Keratinocyte (primary cell): Measurements from ENCODE around the gene MSI2. TPM values are rescaled to one million over a fixed set of nuclear protein-coding genes. Genes with fewer than 3 reads are reported as not detected.

ENCODE experiments used
- DNase-seq: peaks from one replicate; pipeline ENCODE4 v3.0.0-alpha.2; 2011; ENCODE audit warnings: low read depth, missing footprints, low spot score
- FAIRE-seq: peaks from 2 replicates; lab custom pipeline; 2011; peaks lifted over from hg19 to GRCh38; lab: Jason Lieb, UNC
- H2AFZ ChIP-seq: 2 replicates; pipeline ENCODE4 v1.6.0; 2012; ENCODE audit warnings: low read length, control low read depth, inconsistent platforms; ENCODE audit not compliant: control insufficient read depth
- H3K27ac ChIP-seq: 2 replicates; pipeline ENCODE4 v1.5.1; 2011; ENCODE audit warnings: low read length; ENCODE audit not compliant: control insufficient read depth, insufficient read depth
- H3K27me3 ChIP-seq: 3 replicates; pipeline ENCODE4 v1.6.0; 2011; ENCODE audit warnings: low read length; ENCODE audit not compliant: control insufficient read depth, insufficient read depth; ENCODE audit errors: extremely low read depth
- H3K36me3 ChIP-seq, 2 experiments: 2 replicates in 1 of 2; 3 replicates in 1 of 2; pipeline ENCODE4 v1.5.1; 2011; ENCODE audit warnings: low read length in 2 of 2, mild to moderate bottlenecking in 1 of 2; ENCODE audit not compliant: control insufficient read depth in 2 of 2, insufficient read depth in 2 of 2; ENCODE audit errors: extremely low read depth in 1 of 2
- H3K4me1 ChIP-seq: 3 replicates; pipeline ENCODE4 v1.5.1; 2011; ENCODE audit warnings: low read length; ENCODE audit not compliant: control insufficient read depth, insufficient read depth; ENCODE audit errors: extremely low read depth
- H3K4me2 ChIP-seq: 3 replicates; pipeline ENCODE4 v1.6.0; 2011; ENCODE audit warnings: low read depth, low read length; ENCODE audit not compliant: control insufficient read depth, insufficient read depth; ENCODE audit errors: extremely low read depth
- H3K4me3 ChIP-seq, 3 experiments: fragments of 200-600 bp in 1 of 3; sonication (generic) in 1 of 3; 2 replicates in 2 of 3; 3 replicates in 1 of 3; pipeline ENCODE4 v1.5.1; 2011 to 2016; ENCODE audit warnings: low read length in 3 of 3, mild to moderate bottlenecking in 3 of 3, control low read depth in 2 of 3, inconsistent platforms in 1 of 3, low read depth in 1 of 3, mixed read lengths in 1 of 3, mixed run types in 1 of 3, moderate library complexity in 1 of 3; ENCODE audit not compliant: control insufficient read depth in 2 of 3, insufficient read depth in 2 of 3; ENCODE audit errors: extremely low read depth in 1 of 3
- H3K79me2 ChIP-seq: 2 replicates; pipeline ENCODE4 v1.6.0; 2012; ENCODE audit warnings: low read length; ENCODE audit not compliant: control insufficient read depth, insufficient read depth
- H3K9ac ChIP-seq: 3 replicates; pipeline ENCODE4 v1.6.0; 2011; ENCODE audit warnings: low read length; ENCODE audit not compliant: control insufficient read depth, insufficient read depth; ENCODE audit errors: extremely low read depth
- H3K9me1 ChIP-seq: 3 replicates; pipeline ENCODE4 v1.6.0; 2011; ENCODE audit warnings: low read length; ENCODE audit not compliant: control insufficient read depth, insufficient read depth; ENCODE audit errors: extremely low read depth
- H3K9me3 ChIP-seq: 2 replicates; pipeline ENCODE4 v1.5.1; 2012; ENCODE audit warnings: low read depth, low read length; ENCODE audit not compliant: control insufficient read depth
- H4K20me1 ChIP-seq: 3 replicates; pipeline ENCODE4 v1.6.0; 2011; ENCODE audit warnings: low read length; ENCODE audit not compliant: control insufficient read depth, insufficient read depth; ENCODE audit errors: extremely low read depth
- EZH2 ChIP-seq: IDR thresholded peaks from one replicate; pipeline ENCODE4 v1.6.1; 2012; ENCODE audit warnings: inconsistent platforms, mild to moderate bottlenecking, low read length, moderate library complexity
- dilution Hi-C: fragments of 300-500 bp; cut with MboI; formaldehyde crosslinking; loops from one replicate; pipeline ENCODE4 v1.7.0; 2020; ENCODE audit warnings: low sequenced_read_pairs; ENCODE audit not compliant: extremely low pct_ligation_motif_present
- polyA plus RNA-seq, 5 experiments: library from polyadenylated mRNA; depleted of rRNA in 3 of 5; stranded (reverse) in 3 of 5; stranded (forward) in 1 of 5; unstranded in 1 of 5; fragments of >200 nt; gene quantifications; 1 replicate in 1 of 5; 2 replicates in 3 of 5; 3 replicates in 1 of 5; pipeline versions ENCODE4 v1.2.1 to v1.2.3, GENCODE V29; 2011 to 2012; ENCODE audit warnings: missing spikeins in 2 of 5, low read depth in 1 of 5, low replicate concordance in 1 of 5
- TF ChIP-seq, protein P1 (sequence below), 3 experiments: IDR thresholded peaks in 1 of 3; conservative IDR thresholded peaks in 1 of 3; optimal IDR thresholded peaks in 1 of 3; 2 replicates in 2 of 3; 3 replicates in 1 of 3; pipeline versions ENCODE3 to v1.5.1; 2011; ENCODE audit warnings: low read length in 3 of 3, mild to moderate bottlenecking in 3 of 3, moderate library complexity in 2 of 3, control low read depth in 1 of 3, inconsistent platforms in 1 of 3; ENCODE audit not compliant: insufficient read depth in 2 of 3; ENCODE audit errors: extremely low read depth in 1 of 3

The MSI2 gene
- polyA plus RNA-seq, 1 donor (not counting 4 experiments of a cell fraction or from before 2014, with no cell fraction given), result 22.3 TPM

DNA sequence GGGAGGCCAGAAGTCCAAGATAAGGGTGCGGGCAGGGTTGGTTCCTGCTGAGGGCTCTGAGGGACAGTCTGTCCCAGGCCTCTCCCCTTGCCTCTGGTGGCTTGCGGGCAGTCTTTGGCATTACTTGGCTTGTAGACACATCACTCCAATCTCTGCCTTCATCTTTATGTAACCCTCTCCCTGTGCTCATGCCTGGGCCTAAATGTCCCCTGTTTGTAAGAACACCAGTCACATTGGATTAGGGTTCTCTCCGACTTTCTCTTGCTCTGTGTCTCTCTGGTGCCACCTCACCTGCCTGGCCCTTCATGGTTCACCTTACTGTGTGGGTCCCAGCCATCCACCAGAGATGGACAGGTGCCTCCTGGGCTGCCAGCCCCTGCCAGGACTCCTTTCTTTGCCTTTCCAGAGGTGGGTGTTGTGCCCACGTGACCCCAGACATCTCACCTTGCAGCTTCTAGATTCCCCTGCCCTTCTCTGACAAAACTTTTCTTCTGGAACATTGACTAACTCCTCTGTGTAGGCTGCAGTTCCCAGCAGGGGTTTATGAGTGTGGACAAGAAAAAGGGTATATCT is 205.8 kb downstream of the MSI2 start:
- H4K20me1 ChIP-seq, result peaks cover 3% of the 10 kb centered on the region
- no peaks in the 10 kb centered on the region for H3K79me2 ChIP-seq
- H3K9ac ChIP-seq, result no peak overlapping the region
- no peaks in the 10 kb centered on the region for H3K9me1 ChIP-seq
- no peaks in the 10 kb centered on the region for H3K9me3 ChIP-seq
- H2AFZ ChIP-seq, result no peak overlapping the region
- DNase-seq, result no peak
- peaks cover 5% of the 10 kb centered on the region for H3K4me1 ChIP-seq
- TF ChIP-seq, protein P1, sequence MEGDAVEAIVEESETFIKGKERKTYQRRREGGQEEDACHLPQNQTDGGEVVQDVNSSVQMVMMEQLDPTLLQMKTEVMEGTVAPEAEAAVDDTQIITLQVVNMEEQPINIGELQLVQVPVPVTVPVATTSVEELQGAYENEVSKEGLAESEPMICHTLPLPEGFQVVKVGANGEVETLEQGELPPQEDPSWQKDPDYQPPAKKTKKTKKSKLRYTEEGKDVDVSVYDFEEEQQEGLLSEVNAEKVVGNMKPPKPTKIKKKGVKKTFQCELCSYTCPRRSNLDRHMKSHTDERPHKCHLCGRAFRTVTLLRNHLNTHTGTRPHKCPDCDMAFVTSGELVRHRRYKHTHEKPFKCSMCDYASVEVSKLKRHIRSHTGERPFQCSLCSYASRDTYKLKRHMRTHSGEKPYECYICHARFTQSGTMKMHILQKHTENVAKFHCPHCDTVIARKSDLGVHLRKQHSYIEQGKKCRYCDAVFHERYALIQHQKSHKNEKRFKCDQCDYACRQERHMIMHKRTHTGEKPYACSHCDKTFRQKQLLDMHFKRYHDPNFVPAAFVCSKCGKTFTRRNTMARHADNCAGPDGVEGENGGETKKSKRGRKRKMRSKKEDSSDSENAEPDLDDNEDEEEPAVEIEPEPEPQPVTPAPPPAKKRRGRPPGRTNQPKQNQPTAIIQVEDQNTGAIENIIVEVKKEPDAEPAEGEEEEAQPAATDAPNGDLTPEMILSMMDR (optimal IDR thresholded peaks at IDR 0.05 in 1 of 3, IDR thresholded peaks at IDR 0.05 in 1 of 3, conservative IDR thresholded peaks at IDR 0.05 in 1 of 3; ENCODE audit: extremely low read depth in 1 of 3, insufficient read depth in 2 of 3, low read length in 3 of 3), result no peak
- TF ChIP-seq EZH2, result no peak
- H3K4me2 ChIP-seq, result no peak overlapping the region
- H3K27ac ChIP-seq, result no peak overlapping the region
- no peaks in the 10 kb centered on the region for H3K36me3 ChIP-seq
- no peak for FAIRE-seq
- no peak overlapping the region for H3K4me3 ChIP-seq
- dilution Hi-C loops, result no loop called here
- no peaks in the 10 kb centered on the region for H3K27me3 ChIP-seq

DNA sequence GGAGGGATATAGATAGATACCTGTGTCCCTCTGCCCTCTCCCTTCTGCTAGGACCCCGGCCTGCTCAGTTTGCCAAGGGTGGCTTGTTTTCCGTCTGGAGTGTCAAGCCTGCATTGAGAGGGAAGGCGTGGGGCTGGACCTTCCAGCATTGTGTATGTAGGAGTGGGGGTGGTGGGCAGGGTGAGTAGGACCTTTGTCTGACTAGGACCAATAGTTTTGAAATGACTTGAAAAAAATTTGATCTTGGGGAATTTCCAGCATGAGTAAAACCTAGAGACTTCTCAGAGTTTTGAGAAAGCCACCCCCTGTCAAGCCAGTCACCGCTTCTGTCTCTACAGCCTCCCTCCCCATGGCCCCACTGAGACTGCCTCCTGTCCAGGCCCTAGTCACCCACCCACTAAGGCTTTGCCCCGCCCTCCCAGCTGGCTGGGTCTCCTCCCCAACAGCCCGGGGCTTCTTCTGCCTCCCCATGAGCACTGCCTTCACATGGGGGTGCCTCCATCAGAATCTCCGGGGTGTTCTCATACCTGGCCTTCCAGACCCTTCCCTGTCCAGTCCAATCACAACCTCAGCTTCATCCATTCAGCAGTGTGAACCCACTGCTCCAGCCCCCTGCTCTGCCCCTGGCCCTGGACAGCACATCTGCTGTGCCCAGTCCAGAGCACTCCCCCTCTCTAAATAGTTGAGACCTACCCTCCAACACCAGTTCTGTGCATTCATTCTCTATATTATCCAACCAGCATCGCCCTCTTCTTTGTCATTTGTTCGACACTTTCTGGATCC is 207.0 kb downstream of the MSI2 start:
- peaks cover 3% of the 10 kb centered on the region for H4K20me1 ChIP-seq
- H3K27ac ChIP-seq, result no peak overlapping the region
- H3K9me1 ChIP-seq, result no peaks in the 10 kb centered on the region
- no peaks in the 10 kb centered on the region for H3K79me2 ChIP-seq
- no peaks in the 10 kb centered on the region for H3K27me3 ChIP-seq
- no peak for FAIRE-seq
- no peaks in the 10 kb centered on the region for H3K9me3 ChIP-seq
- H3K4me1 ChIP-seq, result peaks cover 5% of the 10 kb centered on the region
- no peak overlapping the region for H3K4me2 ChIP-seq
- dilution Hi-C loops, result no loop called here
- DNase-seq, result no peak
- H3K4me3 ChIP-seq, result no peak overlapping the region
- no peaks in the 10 kb centered on the region for H3K36me3 ChIP-seq
- H3K9ac ChIP-seq, result no peak overlapping the region
- TF ChIP-seq, protein P1 (optimal IDR thresholded peaks at IDR 0.05 in 1 of 3, IDR thresholded peaks at IDR 0.05 in 1 of 3, conservative IDR thresholded peaks at IDR 0.05 in 1 of 3; ENCODE audit: extremely low read depth in 1 of 3, insufficient read depth in 2 of 3, low read length in 3 of 3), result no peak
- TF ChIP-seq EZH2, result no peak
- no peak overlapping the region for H2AFZ ChIP-seq
